AG09309 (cell line): ENCODE data around the gene DACT2.

ENCODE experiments used
- DNase-seq: peaks from one replicate; pipeline ENCODE4 v3.0.0-alpha.2; 2010; ENCODE audit warnings: low read depth
- H3K4me3 ChIP-seq: 2 replicates; pipeline ENCODE4 v1.5.1; 2011; ENCODE audit warnings: mild to moderate bottlenecking, low read depth, low read length, moderate library complexity; ENCODE audit not compliant: control insufficient read depth
- TF ChIP-seq, protein P1 (sequence below): IDR thresholded peaks from 2 replicates; pipeline ENCODE4 v1.5.1; 2011; ENCODE audit warnings: mild to moderate bottlenecking, low read depth, low read length, inconsistent platforms; ENCODE audit not compliant: insufficient read depth, control insufficient read depth; ENCODE audit errors: missing control alignments

DACT2 gene

GRCh38 chr6:168344338-168344737 lies 24.8 kb upstream of the DACT2 start:
- no peak overlapping the region for H3K4me3 ChIP-seq
- TF ChIP-seq, protein P1, sequence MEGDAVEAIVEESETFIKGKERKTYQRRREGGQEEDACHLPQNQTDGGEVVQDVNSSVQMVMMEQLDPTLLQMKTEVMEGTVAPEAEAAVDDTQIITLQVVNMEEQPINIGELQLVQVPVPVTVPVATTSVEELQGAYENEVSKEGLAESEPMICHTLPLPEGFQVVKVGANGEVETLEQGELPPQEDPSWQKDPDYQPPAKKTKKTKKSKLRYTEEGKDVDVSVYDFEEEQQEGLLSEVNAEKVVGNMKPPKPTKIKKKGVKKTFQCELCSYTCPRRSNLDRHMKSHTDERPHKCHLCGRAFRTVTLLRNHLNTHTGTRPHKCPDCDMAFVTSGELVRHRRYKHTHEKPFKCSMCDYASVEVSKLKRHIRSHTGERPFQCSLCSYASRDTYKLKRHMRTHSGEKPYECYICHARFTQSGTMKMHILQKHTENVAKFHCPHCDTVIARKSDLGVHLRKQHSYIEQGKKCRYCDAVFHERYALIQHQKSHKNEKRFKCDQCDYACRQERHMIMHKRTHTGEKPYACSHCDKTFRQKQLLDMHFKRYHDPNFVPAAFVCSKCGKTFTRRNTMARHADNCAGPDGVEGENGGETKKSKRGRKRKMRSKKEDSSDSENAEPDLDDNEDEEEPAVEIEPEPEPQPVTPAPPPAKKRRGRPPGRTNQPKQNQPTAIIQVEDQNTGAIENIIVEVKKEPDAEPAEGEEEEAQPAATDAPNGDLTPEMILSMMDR: no peak
- no peak for DNase-seq

GRCh38 chr6:168343239-168344150 lies 23.9 kb upstream of the DACT2 start:
- TF ChIP-seq, protein P1: no peak
- no peak overlapping the region for H3K4me3 ChIP-seq
- no peak for DNase-seq

DNA sequence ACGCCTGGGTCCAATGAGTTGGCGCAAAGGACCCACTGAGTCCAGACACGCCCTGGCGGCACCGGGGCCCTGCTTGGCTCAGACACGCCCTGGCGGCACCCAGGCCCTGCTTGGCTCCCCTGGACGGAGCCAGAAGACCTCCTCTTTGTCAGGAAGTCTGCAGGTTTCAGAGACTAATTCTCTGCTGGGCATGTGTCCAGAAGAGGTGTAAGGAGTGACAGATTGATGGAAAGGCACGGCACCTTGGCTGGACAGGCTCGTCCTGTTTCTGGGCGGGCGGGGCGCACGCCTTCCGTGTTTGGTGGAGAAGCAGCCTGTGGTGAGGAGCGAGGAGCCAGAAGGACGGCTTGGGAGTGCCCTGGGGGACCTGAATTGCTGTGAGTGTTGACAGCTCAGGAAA lies 23.1 kb upstream of the DACT2 start:
- no peak overlapping the region for H3K4me3 ChIP-seq
- TF ChIP-seq, protein P1: no peak
- no peak for DNase-seq

DNA sequence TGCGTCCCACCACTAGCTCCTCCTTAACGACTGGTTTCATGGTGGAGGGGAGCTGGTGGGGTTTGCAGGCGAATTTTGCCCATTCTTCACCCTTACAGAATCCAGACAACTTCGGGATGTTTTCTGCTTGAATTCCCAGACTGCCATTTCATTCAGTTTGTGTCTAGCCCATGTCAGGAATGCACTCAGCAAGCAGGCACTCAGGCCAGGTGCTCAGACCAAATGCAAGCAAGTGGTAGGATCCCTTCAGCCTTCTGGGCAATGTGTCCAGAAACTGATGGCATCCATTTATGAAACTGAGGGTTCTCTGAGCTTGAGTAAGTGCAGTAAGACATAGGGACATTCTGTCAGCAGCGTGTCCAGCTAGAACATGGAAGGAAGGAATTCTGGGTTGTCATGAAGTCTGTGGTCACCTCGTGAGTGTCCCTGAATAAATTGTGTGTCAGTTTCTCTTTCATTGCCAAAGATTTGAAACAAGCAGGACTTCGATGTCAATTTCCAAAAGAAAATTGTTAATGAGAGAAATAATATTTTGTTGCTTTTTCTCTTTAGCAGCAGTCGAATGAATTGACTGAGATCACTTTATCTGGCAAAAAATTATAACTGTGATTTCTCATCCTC lies 21.8 kb upstream of the DACT2 start:
- no peak overlapping the region for H3K4me3 ChIP-seq
- DNase-seq: no peak
- TF ChIP-seq, protein P1: no peak

GRCh38 chr6:168340819-168341218 lies 21.2 kb upstream of the DACT2 start:
- TF ChIP-seq, protein P1: no peak
- H3K4me3 ChIP-seq: no peak overlapping the region
- no peak for DNase-seq

GRCh38 chr6:168338777-168339176 lies 19.2 kb upstream of the DACT2 start:
- no peak for DNase-seq
- H3K4me3 ChIP-seq: no peak overlapping the region
- TF ChIP-seq, protein P1: no peak
